Suppressor macrophage treated with lipopolysaccharide for 4 hours (primary cell): ENCODE measurements around the gene ARSI.

ENCODE experiments used
- DNase-seq: peaks from one replicate; pipeline ENCODE4 v3.0.0-alpha.2; 2020

The ARSI gene

DNA sequence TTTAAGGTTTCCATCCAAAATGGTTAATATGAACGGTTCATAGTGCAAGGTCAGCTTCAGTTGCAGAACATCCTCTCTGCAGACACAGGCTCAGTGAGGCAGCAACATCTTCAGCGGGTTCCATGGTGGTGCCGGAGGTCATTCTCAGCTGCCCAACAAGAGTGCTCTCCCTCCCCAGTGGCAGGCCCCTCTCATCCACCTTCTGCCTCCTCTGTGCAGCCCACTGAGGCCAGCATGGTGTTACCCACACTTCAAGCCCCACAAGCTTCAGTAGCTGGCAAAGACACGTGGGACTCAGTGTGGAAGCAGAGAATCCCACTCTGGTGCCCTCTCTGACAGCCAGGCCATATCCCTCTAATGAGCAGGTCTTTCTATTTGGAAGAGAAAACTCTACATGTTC lies 4.1 kb upstream of the ARSI start:
- no peak for DNase-seq

DNA sequence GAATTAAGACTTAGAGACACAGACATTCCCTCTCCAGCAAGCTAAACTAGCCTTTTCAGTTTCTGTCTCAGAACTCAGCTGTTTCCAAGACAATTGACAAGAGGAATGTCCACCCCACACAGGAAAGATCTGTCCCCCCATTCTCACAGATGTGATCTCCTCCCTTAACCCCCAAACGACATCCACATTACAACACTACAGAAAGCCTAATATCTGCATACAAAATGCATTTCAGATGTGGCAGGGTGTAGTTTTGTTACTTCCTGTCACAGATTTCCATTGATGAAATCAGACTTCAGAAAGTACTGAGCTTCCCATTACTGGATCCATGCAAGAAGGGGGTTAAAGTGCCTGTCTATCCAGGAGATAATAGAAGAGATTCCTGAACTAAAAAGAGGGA lies 2.9 kb upstream of the ARSI start:
- DNase-seq, result no peak

DNA sequence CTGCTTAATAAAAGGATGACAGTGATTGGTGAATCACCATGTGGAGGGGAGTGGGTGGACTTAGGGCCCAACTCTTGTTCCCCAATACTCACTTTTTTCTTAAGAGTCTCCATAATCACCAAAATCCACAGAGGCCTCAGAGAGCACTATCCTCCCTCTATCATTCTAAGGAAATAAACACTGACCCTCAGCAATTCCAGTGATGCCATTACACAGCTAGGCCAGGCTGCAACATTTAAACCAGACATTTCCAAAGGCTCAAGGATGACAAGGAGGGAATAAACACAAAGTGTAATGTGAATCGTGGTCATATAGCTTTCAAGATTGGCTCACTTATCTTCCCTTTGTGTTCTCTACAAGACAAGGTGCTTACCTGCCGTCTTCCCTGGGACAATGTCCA lies 2.4 kb upstream of the ARSI start:
- DNase-seq, result no peak

DNA sequence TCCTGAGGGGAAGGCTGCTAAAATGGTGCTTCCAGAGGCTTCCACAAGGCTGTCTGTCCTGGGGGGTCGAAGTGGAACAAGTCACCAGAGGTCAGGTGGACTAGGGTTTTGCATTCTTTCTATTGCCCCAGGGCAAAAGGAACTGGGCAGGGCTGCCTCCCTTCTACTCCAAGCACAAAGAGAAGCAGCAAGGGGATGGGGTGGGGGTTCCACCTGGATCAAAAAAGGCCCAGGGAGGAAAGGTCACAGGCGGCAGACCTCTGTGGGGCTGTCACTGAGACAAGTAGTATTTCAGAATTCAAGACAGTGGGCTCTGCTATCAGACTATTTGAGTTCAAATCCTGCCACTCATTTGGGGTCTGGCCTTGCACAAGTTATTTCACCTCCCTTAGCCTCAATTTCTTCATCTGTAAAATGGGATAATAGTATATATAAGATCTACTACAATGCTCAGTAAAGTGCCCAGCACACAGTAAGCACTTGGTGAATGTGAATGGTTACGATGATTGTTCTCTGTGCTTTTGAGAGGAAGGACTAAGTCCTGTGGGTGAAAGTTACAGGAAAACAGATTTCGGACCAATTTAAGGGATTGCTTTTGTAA lies 1.9 kb upstream of the ARSI start:
- no peak for DNase-seq

DNA sequence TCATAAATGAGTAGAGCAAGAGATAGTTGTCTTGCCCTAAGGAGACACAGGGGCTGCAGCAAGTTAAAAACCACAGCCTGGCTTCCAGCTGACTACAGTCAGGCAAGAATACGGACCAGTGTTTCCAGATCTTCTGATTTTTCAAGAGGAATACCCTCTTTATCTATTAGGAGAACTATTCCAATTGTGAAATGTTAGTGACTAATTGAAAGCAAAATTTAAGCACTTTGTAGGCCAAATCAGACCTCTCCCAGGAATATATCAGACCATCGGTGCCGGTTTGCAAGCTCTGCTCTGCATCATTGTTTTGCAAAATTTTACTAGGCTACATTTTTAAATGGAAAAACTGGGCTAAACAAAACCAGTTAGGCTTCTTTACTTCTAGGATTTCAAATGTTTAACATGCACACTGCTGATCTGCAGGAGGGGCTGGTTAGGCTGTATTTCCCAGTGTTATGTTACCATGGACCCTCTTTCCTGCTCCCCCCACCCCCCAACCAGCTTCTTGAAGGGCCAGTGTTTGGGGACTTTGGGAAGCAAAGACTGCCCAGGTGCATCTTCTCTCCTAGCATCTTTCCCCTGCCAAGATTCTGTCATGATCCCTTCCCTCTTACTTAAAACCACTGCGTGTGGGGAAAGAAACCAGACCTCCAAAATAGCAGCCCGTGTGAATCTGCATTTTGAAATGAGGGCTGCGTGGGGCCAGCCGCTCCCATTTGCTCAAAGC lies 1.1 kb upstream of the ARSI start:
- no peak for DNase-seq

DNA sequence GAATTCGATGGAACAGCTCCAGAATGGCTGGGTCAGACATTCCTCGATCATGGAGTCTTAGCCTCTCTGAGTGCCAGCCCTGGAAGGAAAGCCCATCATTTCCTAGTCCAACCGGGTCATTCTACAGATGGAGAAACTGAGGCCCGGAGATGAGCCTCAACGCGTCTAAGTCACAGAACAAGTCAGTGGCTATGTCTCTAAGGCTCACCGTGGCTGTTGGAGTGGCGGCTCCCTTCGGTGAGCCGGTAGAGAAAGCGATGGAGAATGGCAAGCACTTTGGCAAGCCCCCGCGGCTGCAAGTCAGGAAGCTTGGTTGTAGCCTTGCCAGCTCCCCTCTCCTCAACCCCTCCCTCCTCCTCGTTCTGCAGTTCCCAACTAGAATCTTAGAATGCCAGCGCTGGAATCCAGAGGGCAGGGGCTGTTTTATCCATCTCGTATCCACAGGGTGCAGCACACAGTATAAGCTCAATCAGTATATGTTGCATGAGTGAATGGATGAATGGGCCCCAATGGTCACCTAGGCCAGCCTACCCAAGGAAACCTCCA lies 438 bp upstream of the ARSI start:
- DNase-seq, result no peak

DNA sequence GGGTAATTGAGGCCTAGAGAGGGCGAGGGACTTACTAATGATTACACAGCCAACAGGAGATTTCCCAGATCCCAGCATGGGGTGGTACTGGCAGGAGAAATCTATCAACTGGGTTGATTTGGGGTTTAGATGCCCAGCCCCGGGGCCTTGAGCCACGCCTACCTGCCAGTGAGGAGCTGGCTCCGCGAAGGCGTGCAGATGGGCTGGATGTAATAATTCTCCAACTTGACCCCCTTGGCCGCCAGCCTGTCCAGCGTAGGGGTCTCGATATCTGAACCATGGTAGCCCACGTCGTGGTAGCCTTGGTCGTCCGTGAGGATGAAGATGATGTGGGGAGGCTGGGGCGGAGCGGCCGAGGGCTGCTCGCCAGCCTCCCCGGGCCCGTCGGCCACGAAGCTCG lies 804 bp downstream of the ARSI start:
- DNase-seq, result no peak

DNA sequence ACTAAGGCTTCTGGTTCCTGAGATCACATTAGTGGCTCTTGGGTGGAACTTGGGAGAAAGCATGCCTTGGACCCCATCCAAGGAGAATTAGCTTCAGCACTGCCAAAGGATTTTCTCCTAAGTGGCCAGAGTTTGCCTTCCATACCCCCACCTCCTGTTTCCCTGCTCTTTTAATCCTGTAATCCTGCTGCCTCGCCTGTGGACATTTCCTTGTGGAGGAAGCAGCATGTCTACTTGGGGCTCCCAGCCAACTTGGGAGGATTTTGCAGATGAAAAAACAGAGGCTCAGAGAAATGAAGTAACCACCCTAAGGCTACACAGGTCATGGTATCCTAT lies 1.6 kb downstream of the ARSI start:
- DNase-seq, result no peak

DNA sequence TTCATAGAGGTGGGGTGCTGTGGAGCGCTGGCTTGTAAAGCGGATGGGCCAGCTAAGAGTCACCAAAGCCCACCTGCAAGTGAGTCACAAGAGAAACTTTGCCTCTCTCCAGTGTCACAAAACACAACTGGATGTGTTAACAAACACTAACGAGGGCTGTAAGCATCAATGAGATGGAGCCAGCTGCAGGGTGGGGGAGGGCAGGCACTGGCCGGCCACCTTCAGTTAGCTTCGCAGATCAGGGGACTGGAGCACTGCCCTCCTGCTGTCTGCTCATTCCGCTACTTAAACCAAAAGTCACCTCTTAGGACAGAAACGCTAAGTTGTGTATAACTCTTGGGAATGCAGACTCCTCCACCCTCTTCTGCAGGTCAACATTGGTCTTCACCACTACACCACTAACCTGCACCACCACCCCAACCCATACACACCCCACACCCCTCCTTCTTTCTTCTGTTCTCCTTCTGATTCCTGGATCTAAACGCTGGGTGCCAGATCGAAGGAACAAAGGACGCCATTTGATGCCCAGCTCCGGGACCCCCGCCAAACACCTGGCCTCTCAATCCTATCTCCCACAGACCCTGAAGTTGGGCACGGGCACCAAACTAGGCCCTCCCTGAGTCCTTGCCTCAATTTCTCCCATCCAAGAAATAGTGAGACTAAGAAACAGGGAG lies 2.1 kb downstream of the ARSI start:
- DNase-seq, result no peak

DNA sequence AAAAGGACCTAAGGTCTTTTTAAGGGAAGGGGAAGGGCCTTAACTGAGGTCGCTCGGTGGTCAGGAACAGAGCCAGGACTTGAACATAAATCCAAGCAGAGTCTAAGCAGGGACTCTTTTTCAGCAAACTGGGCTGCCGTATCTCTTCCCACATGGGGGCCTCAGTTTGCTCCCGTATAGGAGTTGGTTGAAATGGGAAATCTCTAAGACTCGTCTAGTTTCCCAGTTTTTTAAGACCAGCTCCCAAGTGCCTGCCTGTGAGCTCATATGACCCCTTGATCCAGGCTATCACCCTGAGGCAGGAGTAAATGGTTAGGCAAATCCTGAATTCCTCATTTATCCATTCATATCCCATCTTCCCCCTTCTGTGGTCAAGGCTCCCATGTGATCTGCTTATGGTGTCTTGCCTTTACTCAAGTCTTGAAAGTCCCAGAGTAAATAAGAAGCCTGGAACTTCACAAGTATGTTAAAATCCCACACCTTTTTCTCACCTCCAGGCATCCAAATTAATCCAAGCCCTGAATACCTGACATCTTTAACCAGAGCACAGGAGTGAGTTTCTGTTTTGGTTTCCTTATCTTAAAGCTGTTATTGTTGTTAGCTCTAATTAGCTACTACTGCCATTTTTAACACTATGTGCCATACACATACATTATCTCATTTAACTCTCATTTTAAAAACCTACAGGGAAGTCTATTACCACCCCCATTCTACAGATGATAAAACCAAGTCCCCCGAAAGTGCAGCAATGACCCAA lies 3.0 kb downstream of the ARSI start:
- no peak for DNase-seq

DNA sequence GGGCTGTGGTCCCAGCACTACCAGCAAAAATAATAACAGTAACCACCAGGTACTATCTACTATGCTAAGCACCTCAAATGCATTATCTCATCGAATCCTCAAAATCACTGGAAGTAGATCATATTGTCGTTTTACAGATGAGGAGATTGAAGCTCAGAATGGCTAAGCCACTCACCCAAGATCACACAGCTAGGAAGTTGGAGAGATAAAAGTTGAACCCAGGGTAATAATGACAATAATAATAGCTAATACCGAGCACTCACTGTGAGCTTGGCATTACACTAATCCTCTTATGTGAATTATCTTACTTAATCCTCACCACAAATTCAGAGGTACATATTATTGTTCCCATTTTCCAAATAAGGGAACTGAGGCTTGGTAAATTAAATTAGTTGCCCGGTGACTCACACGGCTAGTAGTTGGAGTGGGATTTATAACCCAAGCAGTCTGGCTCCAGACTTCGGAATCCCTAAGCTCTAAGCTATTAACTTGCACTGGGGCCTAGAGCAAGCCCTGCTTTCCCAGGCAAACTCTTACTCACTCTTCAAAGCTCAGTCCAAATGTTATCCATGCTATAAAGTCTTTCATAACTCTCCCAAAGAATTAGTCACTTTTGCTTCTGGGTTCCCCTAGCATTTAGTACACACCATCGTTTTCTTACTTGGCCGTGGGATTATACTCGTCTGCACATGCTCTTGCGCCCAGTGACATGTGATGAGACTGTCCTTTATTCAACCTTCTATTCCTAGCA lies 3.8 kb downstream of the ARSI start:
- DNase-seq, result peak; percentile 40

DNA sequence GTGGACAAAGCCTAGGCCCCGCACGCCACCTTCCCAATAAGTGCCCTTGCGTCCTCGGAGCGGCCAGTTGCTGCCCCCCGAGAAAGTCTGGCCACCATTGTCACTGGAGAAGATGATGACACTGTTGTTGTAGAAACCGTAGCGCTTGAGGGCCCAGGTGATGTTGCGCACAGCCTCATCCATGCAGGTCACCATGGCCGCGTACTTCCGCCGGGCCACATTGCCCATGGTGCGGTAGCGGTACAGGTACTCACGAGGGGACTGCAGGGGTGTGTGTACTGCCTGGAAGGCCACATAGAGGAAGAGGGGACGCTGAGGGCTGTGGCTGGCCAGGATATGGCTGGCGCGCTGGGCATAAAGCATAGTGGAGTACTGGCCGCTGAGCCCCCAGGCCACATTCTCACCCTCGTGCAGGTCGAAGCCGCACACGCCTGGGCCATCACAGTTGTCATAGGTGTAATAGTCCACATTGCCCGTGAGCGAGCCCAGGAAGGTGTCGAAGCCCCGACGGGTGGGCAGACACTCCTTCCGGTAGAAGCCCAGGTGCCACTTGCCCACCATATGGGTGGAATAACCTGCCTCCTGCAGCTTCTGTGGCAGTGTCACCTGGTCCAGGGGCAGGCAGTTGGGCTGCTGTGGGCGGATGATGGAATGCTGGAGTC lies 4.6 kb downstream of the ARSI start:
- no peak for DNase-seq

DNA sequence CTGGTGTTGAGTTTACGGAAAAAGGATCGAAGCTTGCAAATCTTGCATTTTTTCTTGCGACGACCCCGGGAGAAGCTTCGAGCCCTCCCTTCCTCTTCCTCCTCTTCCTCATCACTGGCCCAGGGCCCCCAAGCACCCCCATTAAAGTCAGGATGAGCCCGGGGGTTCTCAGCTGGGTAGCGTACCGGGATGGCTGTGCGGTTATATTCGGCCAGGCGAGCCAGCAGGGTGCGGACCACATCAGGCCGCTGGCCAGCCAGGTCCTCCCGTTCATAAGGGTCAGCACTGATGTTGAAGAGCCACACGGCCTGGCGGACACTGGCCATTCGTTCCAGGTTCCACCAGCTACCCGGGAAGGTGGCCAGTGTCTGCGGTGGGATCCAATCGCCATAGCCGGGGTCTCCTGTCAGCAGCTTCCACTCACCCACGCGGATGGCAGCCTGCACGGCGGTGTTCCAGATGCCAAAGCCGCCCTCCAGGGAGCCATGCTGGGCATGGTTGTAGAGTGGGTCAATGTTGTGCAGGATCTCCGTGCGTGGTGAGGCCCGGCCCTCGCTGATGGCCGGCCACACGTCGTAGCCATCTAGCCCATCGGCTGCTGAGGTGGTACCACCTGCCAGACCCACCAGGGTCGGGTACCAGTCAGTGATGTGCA lies 5.3 kb downstream of the ARSI start:
- no peak for DNase-seq

DNA sequence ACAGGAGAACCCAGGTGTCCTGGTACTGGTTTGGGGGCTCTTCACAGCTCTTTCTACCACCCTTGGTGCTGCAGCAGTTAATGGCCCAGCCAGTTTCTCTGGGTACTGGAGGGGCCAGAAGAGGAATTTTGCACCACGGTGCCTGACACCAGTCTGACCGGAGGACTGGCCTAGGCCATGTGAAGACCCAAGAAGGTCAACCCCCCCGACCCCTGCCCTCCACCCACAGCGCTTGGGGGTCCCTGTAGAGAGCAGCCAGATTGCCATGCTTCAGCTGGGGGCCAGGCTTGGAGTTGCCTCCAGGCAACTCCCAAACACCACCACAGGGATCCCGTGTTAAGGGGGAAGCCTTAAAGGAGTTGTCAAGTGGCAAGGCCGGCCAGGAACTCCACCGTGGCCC lies 6.2 kb downstream of the ARSI start:
- no peak for DNase-seq

DNA sequence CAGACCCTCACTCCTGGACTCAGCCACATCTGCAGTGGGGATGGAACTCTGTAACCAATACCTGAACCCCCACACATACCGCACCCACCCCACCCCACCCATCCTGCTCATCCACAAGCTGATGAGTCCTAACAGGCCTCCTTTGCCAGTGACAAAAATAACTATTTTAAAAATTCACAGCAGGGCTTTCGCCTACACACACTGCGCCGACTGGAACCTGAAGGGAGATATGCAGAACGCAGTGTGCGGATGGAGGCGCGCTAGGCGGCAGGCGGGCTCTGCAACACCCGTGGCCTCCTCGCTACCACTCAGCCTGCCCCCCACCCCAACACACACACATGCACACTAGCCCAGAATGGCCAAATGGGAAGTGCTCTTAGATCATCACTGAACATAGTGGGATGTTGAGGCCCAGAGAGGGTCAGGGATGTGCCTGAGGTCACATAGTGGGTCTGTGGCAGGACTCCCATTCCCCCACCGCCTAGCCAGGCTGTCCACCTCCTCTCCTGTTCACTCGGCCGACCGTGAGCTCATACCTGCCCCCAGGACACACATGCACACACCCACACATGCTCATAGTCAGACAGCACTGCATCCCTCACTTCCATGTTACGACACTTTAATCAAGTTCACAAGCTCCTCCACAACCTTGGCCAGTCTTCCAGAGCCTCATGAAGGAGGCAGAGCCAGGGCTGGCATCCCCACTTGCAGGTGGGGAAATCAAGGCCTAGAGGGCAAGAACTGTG lies 6.8 kb downstream of the ARSI start:
- DNase-seq, result no peak

DNA sequence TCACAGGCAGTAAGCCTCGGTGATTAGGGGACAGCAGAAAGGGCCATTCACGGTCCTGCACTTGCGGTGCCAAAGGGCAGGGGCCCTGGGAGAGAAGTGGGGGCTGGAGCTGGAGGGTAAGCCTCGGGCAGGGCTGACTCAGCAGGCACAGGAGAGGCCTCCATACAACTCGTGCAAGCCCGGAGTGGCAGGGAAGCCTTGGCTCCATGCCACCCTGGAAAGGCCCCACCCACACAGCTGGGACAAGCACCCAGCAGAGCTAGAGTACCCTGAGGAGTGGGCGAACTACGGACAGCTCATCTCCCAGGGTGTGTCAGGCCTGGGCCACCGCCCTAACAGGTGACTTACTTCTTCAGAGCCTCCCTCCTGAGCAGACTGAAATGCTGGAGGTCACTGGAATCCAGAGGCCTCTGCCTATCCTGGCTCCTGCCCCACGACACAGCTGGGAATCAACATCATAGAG lies 7.5 kb downstream of the ARSI start:
- DNase-seq, result peak; percentile 72

DNA sequence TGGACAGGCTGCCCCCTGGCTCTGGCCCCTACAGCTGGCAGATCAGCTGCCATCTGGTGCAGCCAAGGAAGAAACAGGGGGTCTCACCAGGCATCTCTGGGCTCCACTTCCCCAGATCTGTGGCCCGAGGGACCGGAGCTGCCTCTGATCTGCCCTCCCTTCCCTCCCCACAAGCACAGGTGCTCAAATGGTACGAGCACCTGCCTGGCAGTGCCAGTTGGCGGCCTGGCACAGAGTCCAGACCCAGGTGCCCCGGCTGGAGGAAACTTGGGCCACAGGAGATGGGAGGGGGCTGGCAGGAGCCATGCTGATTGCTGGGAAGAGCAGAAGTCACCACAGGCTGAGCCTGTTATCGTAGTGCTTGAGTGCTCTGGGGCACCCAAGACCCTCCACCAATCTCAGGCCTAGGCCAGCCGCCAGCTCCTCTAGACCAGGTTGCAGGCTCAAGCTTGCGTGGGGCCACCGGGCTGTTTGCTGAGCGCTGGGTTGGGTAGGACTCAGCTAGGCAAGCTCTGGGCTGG lies 8.1 kb downstream of the ARSI start:
- DNase-seq, result no peak

DNA sequence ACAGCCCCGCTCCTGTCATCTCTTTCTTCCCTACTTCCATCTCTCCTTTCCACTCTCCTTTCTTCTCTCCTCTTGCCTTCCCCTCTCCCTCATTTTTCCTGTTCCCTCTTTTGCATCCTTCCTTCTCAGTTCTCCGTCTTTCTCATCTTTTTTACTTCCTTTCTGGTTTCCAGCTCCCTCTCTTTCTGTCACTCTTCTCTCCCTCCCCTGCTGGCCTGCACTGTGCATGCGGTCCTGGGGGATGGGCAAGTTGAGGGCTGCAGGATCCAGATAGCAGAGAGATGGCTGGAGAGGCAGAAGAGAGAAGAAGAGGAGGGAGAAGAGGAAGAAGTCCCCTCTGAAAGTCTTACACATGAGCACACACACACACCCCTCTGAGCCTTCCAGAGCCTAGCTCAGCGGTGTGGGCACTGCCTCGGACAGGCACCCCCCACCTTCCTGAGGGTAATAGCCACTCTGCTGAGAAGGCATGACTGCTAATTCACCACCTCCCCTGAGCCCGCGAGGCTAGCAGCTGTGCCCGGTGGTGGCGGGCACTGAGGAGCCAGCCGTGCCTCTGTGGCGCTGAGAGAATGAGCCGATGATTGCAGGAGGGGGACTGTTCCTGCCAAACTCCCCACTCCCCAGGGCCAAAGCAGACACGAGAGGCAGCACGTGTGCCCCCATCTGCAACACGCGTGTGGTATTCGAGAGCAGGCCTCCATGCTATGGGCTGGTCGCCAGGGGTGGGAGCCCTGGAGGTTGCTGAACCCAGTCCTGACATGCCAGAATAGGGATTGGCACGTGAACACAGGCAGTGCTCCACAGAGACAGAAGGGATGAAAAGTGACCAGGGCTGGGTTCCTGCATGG lies 9.4 kb downstream of the ARSI start:
- no peak for DNase-seq
